GM18511 (cell line): ENCODE data around the gene MAST1.
"Not testable (repeated sequence)": the region's sequence is repeated elsewhere in the genome, so short reads cannot be mapped to it uniquely, and the experiment has no call there.

Experiments used
- ATAC-seq: cut with Tn5 transposase; IDR thresholded peaks from one replicate; pipeline ENCODE4 v1.9.1; 2021; ENCODE audit warnings: mild to moderate bottlenecking, moderate library complexity; ENCODE audit not compliant: unreplicated experiment

The MAST1 gene

DNA sequence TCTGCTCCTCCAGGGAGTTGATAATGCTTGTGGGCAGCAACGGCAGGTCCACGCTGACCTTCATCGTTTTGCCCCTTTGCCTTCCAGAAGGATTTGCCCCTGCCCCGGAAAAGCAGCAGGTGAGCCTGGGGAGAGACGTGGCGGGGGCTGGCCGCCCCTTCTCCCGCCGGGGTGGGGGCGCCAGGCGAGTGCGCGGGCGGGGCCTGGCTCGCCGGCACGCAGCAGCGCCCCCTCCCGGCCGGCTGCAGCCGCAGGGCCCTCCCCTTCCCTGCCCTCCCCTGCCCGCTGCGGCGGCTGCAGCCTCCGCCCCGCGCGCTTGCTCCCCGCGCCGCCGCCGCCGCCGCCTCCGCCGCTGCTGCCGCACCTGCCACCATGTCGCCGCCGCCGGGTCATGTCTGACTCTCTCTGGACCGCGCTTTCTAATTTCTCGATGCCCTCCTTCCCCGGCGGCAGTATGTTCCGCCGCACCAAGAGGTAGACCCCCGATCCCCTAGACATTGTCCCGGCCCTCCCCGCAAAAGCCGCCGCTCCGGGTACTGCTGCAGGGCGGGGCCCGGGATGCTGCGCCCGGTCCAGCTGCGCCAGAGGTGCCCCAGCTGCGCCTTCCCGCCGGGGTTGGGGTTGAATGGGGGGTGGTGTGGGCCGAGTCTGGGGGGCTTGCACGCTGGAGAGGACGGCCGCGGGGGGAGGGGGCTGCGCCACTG lies at the start of gene MAST1:
Gene MAST1, plus strand, starts transcription at position 334 of the 704 bp plus-strand sequence. Its CDS starts 58 bp downstream, at position 392.
- no peak for ATAC-seq

DNA sequence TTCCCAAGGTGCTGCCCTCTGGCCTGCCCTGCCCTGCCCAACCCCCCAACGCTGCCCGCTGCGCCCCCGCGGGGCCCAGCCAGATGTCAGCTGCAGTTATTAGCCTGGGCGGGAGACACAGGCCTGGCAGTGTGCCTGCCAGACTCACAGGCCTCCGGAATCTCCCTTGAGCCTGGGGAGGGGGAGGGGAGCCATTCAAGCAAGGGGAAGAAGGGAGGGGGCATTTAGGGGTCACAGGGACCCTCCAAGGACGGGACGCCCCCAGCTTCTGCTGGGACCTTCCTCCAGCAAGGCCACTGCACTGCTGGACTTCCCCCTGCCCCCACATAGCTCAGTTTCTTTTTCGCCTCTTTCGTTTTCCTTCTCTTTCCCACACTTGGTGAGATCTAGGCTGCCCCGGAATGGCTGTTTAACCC lies 49.6 kb upstream of the MAST1 start:
- ATAC-seq: no peak

DNA sequence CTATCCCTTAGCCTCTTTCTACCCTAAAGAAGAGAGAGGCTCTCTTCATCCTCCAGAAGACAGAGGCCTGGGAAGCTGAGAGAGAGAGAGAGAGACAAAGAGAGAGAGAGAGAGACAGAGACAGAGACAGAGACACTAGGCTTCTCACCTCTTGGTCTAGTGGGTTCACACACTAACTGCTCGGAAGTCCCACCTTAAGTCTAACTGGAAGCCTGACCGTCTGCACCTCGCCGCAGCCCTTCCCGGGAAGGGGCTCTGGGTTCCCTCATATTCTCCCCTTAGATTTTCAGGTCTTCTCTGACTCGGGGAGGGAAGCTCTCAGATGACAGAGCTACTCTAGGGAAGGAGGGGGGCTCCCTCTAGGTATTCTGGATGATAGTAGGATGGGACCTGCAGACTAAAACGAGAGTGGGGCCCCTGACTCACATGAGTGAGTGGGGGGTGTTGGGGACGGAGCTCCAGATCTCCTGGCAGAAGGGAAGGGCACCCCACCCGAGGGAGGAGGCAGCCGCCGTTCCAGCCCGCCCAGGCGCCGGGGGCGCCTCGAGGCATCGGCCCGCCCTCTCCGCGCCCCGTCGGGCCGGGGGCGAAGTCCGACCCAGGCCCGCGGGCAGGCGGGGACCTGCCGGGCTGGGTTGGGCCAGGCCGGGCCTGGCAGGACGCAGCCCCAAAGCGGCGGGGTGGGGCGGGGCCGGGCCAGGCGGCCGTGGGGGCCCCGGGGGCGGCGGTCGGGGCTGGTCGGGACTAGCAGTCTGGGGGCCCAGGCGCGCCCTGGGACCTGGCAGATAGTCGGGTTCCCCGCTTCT lies 49.0 kb upstream of the MAST1 start:
- ATAC-seq: no peak

DNA sequence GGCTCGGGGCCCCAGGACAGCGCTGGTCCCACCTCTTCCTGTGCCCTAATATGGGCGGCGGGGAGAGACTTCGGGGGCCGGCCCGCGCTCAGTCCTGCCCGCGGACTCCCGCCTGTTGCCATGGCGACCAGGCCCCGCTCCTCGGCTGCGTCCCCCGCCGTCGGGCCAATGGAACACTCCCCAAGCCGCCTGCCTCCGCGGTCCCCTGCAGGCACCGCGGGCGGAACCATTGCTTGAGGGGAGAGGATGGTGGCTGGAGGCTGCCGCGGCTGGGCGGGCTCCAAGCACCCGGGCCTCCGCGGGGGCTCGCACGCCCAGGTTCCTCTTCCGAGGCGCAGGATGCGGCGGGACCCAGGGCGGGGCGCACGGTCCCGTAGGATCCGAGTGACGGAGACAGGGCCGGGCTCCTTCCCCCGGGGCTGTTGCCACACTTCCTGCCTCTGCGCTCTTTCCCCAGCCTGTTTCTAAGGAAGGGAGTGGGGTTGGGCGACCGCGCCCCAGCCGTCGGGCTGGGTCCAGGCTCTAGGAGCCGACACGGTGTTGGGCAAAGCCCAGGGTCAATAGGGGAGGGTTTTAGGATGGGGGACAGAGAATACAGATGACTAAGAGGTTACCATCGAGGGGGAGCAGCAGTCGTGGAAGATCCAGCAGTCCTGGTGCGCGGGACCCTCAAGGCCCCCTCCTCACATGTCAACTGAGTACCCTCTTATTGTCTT lies 48.3 kb upstream of the MAST1 start:
- ATAC-seq: peak; percentile 45

DNA sequence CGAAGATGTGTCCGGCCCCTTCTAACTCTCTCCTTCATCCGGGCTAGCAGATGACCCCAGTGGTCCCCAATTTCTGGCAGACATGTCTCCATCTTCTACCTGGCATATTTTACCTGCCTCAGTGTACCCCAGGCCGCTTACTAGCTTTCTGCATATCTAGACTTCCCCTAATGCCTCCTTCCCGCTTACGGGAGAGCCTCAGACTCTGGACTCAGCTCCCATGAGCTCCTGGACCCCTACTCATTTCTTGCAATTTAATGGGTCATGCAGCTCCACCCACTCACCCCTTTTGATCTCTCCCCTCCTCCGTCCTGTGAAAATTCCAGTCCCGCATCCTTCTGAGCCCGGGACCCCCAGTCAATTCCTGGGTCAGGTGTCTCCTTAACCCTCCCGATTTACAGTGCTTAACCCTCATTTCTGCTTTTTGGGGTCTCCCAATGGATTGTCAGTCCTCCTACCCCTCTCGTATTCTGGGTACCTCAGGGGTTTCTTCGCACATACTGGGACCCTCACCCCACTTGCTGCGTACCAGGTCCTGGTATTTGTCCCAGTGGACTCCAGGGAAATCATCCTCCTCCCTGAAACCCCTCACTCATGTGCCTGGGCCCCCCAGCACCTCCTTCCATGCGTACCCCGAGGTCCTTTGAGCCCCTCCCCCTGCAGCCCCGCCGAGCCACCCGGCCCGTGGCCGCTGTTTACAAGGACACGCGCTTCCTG lies 47.5 kb upstream of the MAST1 start:
- ATAC-seq: no peak

DNA sequence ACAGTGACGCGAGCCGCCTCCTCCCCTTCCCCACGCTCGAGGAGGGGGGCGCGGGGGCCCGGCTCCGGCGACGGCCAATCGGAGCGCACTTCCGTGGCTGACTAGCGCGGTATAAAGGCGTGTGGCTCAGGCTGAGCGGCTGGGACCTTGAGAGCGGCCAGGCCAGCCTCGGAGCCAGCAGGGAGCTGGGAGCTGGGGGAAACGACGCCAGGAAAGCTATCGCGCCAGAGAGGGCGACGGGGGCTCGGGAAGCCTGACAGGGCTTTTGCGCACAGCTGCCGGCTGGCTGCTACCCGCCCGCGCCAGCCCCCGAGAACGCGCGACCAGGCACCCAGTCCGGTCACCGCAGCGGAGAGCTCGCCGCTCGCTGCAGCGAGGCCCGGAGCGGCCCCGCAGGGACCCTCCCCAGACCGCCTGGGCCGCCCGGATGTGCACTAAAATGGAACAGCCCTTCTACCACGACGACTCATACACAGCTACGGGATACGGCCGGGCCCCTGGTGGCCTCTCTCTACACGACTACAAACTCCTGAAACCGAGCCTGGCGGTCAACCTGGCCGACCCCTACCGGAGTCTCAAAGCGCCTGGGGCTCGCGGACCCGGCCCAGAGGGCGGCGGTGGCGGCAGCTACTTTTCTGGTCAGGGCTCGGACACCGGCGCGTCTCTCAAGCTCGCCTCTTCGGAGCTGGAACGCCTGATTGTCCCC lies 46.8 kb upstream of the MAST1 start, which contains the start of gene JUNB:
Gene JUNB, plus strand, starts transcription at position 142 of the 706 bp plus-strand sequence. Its CDS starts 286 bp downstream, at position 428.
- ATAC-seq: peak; percentile 30

DNA sequence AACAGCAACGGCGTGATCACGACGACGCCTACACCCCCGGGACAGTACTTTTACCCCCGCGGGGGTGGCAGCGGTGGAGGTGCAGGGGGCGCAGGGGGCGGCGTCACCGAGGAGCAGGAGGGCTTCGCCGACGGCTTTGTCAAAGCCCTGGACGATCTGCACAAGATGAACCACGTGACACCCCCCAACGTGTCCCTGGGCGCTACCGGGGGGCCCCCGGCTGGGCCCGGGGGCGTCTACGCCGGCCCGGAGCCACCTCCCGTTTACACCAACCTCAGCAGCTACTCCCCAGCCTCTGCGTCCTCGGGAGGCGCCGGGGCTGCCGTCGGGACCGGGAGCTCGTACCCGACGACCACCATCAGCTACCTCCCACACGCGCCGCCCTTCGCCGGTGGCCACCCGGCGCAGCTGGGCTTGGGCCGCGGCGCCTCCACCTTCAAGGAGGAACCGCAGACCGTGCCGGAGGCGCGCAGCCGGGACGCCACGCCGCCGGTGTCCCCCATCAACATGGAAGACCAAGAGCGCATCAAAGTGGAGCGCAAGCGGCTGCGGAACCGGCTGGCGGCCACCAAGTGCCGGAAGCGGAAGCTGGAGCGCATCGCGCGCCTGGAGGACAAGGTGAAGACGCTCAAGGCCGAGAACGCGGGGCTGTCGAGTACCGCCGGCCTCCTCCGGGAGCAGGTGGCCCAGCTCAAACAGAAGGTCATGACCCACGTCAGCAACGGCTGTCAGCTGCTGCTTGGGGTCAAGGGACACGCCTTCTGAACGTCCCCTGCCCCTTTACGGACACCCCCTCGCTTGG lies 46.1 kb upstream of the MAST1 start:
- ATAC-seq: no peak

DNA sequence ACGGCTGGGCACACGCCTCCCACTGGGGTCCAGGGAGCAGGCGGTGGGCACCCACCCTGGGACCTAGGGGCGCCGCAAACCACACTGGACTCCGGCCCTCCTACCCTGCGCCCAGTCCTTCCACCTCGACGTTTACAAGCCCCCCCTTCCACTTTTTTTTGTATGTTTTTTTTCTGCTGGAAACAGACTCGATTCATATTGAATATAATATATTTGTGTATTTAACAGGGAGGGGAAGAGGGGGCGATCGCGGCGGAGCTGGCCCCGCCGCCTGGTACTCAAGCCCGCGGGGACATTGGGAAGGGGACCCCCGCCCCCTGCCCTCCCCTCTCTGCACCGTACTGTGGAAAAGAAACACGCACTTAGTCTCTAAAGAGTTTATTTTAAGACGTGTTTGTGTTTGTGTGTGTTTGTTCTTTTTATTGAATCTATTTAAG lies 45.4 kb upstream of the MAST1 start:
- ATAC-seq: no peak

DNA sequence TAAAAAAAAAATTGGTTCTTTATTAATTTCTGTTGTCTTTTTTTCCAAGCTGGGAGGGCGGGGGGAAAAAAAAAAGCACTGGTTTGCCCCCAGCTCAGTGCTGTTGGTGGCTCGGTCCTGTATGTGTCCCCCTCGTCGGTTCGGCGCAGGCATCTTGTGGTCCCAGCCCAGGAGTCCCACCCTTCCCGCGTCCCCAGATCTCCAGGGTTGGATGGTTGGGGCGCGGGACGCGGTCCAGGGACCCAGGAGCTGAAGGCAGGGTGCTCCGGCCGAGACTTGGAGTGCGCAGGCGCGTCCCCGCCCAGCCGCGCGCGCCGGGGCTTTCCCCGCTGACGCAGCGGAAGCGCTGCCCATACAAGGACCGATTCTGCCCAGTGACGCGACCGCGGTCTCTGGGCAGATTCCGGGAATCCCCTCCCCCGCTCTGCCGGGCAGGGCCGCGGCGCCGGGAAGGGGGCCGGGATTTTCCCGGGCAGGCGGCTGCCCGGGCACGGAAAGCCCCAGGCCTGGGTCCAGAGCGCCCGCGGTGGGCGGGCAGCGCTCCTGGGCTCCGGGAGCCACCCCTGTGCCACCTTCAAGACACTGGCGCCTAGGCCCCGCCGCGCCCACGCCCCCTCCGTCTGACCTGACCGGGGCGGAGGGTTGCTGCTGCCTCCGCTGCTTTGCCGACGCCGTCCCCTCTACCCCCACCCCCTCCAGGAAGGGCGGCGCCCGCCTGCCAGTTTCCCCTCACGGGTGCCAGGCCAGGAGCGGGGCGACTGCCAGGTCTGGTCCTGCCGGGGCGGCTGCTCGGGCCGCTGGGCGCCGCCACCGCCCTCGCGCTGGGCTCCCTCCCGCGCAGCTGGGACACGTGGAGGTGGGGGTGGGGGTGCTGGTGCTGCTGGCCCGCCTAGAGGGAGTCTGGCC lies 44.8 kb upstream of the MAST1 start:
- ATAC-seq: peak; percentile 31

DNA sequence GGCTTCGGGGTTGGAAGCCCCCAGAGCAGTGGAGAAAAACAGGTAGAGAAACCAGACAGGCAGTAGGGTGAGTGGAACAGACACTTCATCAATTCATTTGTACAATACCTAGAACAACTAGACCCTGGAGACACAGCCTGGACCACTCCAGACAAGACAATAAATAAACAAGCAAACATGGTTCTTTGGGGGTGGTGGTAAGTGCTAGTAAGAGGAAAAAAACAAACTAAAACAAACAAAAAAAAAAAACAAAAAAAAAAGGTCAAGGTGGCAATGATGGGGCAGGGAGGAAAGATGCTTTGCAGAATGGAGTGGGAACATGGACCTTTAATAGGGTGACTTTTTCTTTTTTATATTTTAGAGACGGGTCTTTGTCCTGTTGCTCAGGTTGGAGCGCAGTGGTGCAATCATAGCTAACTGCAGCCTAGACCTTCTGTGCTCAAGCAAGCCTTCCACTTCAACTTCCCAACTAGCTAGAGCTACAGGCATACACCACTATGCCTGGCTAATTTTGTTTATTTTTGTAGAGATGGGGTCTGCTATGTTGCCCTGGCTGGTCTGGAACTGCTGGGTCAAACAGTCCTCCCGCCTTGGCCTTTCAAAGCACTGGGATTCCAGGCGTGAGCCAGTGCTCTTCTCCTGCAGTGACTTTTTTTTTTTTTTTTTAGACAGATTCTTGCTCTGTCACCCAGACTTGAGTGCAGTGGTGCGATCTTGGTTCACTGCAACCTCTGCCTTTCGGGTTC lies 43.9 kb upstream of the MAST1 start:
- ATAC-seq: no peak

DNA sequence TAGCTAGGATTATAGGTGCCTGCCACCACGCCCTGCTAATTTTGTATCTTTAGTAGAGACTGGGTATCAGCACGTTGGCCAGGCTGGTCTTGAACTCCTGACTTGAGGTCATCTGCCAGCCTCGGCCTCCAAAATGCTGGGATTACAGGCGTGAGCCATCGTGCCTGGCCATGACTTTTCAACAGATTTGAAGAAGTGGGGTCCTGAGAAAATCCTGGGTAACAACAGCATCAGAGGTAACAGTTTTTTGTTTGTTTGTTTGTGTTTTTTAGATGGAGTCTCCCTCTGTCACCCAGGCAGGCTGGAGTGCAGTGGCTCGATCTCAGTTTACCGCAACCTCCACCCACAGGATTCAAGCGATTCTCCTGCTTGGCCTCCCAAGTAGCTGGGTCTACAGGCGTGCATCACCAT lies 43.3 kb upstream of the MAST1 start:
- no peak for ATAC-seq

DNA sequence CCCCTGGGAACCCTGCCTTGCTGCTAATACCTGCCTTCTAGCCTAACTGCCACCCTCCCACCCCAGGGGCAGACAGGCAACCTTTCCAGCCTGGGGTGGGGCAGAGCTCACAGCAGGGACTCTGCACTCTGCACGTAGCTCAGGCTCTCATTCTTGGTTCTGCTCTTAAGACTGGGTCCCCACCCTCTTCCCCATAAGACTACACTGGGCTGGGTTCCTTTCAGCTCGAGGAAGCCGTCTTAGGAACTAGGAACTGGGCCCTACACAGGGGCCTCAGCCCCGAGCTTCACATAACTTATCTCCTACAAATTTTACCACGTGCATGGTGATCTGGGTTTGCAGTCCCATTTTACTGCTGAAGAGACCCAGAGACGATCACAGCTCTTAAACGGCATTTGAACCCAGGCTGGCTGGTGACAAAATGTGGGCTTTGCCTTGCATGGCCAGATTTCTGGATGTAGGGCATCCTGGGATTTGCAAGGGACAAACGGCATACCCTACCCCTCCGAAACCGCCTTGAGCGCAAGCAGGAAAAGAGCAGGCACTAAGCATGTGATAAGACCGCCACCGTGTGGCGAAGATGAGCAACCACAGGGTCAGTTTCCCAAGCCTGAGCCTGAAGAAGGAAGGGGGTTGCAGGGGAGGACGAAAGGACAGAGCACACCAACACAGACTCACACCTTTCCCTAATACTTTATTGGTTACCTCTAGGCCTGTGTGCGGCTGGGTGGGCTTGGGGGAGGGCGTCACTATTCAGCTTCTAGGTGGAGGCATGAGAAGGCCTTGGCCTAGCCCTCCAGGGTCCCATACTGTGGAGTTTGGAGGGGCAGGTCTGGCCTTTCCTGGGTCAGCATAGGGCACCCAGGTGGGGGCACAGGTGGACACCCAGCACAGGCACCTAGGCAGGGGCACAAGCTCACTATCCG lies 41.9 kb upstream of the MAST1 start:
- no peak for ATAC-seq

DNA sequence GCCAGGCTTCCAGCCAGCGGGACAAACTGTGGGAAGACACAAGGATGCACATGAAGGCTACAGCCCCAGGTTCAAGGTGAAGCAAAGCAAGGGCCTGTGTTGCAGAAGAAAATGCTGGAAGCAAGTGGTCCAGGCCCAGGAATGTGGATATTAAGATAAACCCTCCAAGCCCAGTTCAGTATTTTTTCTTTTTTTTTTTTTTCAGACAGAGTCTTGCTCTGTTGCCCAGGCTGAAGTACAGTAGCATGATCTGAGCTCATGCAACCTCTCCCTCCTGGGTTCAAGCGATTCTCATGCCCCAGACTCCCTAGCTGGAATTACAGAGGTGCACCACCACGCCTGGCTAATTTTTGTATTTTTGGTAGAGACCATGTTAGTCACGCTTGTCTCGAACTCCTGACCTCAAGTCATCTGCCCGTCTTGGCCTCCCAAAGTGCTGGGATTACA lies 41.2 kb upstream of the MAST1 start:
- ATAC-seq: no peak

DNA sequence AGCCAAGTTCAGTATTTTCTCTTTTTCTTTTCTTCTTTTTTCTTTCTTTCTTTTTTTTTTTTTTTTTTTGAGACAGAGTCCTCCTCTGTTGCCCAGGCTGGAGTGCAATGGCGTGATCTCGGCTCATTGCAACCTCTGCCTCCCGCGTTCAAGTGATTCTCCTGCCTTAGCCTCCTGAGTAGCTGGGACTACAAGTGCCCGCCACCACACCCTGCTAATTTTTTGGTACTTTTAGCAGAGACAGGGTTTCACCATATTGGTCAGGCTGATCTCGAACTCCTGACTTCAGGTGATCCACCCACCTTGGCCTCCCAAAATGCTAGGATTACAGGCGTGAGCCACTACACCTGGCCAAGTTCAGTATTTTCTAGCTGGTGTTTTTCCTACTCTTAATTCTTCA lies 40.7 kb upstream of the MAST1 start:
- not testable (repeated sequence) for ATAC-seq

DNA sequence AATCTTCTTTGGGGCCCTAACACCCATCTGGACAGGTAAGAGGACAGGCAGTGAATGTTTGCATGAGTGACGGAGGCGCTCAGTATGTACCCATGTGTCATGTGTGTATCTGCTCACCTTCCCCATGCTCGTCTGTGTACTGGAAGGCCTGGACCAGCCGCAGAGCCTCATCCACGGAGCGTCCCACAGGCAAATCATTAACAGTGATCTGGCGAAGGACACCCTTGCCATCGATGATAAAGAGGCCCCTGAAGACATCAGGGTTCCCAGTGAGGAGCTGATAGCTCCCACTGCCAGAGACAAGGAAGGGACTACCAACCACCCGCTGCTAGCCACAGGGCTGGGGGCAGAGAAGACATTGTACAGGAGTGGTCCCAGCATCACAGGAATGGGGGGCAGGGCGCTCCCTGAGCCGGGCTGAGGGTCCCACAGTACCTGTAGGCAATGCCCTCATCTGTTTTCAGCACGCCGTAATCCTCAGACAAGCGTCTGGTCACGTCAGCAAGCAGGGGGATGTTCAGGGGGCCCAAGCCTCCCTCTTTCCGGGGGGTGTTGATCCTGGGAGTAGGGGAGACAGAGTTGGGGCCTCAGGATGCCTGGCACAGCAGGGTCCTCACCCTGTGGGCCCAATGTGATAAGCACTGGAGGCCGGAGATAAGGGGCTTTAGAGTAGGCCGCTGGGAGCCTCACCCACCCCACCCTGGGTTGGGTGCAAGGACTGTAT lies 38.4 kb upstream of the MAST1 start:
- no peak for ATAC-seq

DNA sequence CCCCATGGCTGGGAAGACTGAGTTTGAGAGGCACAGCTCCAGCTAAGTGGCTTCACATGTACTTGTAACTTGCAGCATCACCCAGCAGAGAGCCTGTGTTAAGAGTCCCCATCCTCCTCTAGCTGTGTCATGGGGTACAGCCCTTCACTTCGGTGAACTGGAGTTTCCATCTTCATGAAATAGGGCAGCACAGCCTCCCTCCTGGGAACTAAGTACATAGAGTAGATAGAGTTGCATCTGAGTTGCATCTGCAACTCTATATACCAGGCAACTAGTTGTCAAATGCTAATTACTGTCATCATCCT lies 37.9 kb upstream of the MAST1 start:
- ATAC-seq: no peak
